SK-N-SH (cell line): Measurements from ENCODE around the gene CRISP2. TPM values are rescaled to one million over a fixed set of nuclear protein-coding genes. Genes with fewer than 3 reads are reported as not detected.

Experiments used
- CTCF ChIA-PET: fragments of 300-600, 350-600 bp; formaldehyde crosslinking; extraction: SDS; loops from one replicate; lab custom pipeline; 2021; lab: Yijun Ruan, JAX
- POLR2A ChIA-PET: fragments of 350-600 bp; sonication (Branson Sonifier 250); formaldehyde crosslinking; extraction: SDS; loops from one replicate; lab custom pipeline; 2020; ENCODE audit warnings: antibody characterized with exemption, inconsistent platforms; lab: Yijun Ruan, JAX
- DNase-seq: peaks from one replicate; pipeline ENCODE4 v3.0.0; 2012
- H2AFZ ChIP-seq: fragments of 200-600 bp; sonication (generic); 2 replicates; pipeline ENCODE4 v1.8.1; 2016; ENCODE audit warnings: antibody characterized with exemption, mild to moderate bottlenecking, low read depth
- H3F3A ChIP-seq: fragments of 200-600 bp; sonication (generic); replicated peaks from 2 replicates; pipeline ENCODE3; 2016; ENCODE audit warnings: antibody characterized with exemption, mild to moderate bottlenecking; ENCODE audit not compliant: insufficient read depth
- H3K27ac ChIP-seq, 2 experiments: fragments of 200-500 bp in 1 of 2; fragments of 200-600 bp in 1 of 2; sonication (Bioruptor generic) in 1 of 2; sonication (generic), shearing (Covaris generic) in 1 of 2; 2 replicates each; pipeline versions ENCODE4 v1.5.1 to v1.6.1; 2014 to 2016; ENCODE audit warnings: low read depth in 2 of 2, inconsistent platforms in 1 of 2, low read length in 1 of 2, mild to moderate bottlenecking in 1 of 2, mixed read lengths in 1 of 2
- H3K27me3 ChIP-seq: fragments of 200-600 bp; sonication (generic), shearing (Covaris generic); 2 replicates; pipeline ENCODE4 v1.6.1; 2016; ENCODE audit warnings: mixed run types; ENCODE audit not compliant: insufficient read depth
- H3K36me3 ChIP-seq, 2 experiments: fragments of 200-500 bp in 1 of 2; fragments of 200-600 bp in 1 of 2; sonication (Bioruptor generic) in 1 of 2; sonication (generic) in 1 of 2; replicated peaks in 1 of 2; 2 replicates each; pipeline versions ENCODE3 to v1.5.1; 2014 to 2016; ENCODE audit warnings: low read length in 1 of 2, mild to moderate bottlenecking in 1 of 2; ENCODE audit not compliant: insufficient read depth in 2 of 2, control insufficient read depth in 1 of 2
- H3K4me1 ChIP-seq, 2 experiments: fragments of 200-500 bp in 1 of 2; fragments of 200-600 bp in 1 of 2; sonication (Bioruptor generic) in 1 of 2; sonication (generic), shearing (Covaris generic) in 1 of 2; 2 replicates each; pipeline versions ENCODE4 v1.5.1 to v1.6.1; 2014 to 2016; ENCODE audit warnings: low read depth in 1 of 2, low read length in 1 of 2, mixed run types in 1 of 2; ENCODE audit not compliant: insufficient read depth in 2 of 2, control insufficient read depth in 1 of 2
- H3K4me2 ChIP-seq: fragments of 200-600 bp; sonication (generic), shearing (Covaris generic); 2 replicates; pipeline ENCODE4 v1.6.1; 2017; ENCODE audit warnings: mixed run types
- H3K4me3 ChIP-seq, 2 experiments: fragments of 200-500 bp in 1 of 2; fragments of 200-600 bp in 1 of 2; sonication (Bioruptor generic) in 1 of 2; sonication (generic), shearing (Covaris generic) in 1 of 2; 2 replicates each; pipeline versions ENCODE4 v1.5.1 to v1.8.1; 2014 to 2016; ENCODE audit warnings: low read depth in 2 of 2, inconsistent platforms in 1 of 2, low read length in 1 of 2, mild to moderate bottlenecking in 1 of 2, mixed read lengths in 1 of 2, moderate library complexity in 1 of 2
- H3K79me2 ChIP-seq: fragments of 200-600 bp; sonication (generic); 2 replicates; pipeline ENCODE4 v1.8.1; 2017; ENCODE audit warnings: mild to moderate bottlenecking; ENCODE audit not compliant: insufficient read depth
- H3K9ac ChIP-seq: fragments of 200-600 bp; sonication (generic); 2 replicates; pipeline ENCODE4 v1.6.1; 2017; ENCODE audit warnings: mixed run types
- H3K9me2 ChIP-seq: fragments of 200-600 bp; sonication (generic); 2 replicates; pipeline ENCODE4 v1.6.1; 2017; ENCODE audit warnings: mixed run types
- H3K9me3 ChIP-seq: fragments of 200-600 bp; sonication (generic); 2 replicates; pipeline ENCODE4 v1.6.1; 2017; ENCODE audit warnings: mixed run types, mild to moderate bottlenecking, moderate library complexity
- H4K20me1 ChIP-seq: fragments of 200-600 bp; sonication (generic); 2 replicates; pipeline ENCODE4 v1.6.1; 2017; ENCODE audit warnings: mild to moderate bottlenecking, mixed run types; ENCODE audit not compliant: insufficient read depth
- CHD2 ChIP-seq: fragments of 150-350 bp; IDR thresholded peaks from 2 replicates; pipeline ENCODE4 v1.6.1; 2018; ENCODE audit warnings: low read length; ENCODE audit not compliant: partially characterized antibody
- CTCF ChIP-seq: fragments of 200-600 bp; sonication (generic); IDR thresholded peaks from 2 replicates; pipeline ENCODE4 v1.6.1; 2017; ENCODE audit warnings: antibody characterized with exemption, mild to moderate bottlenecking, moderate library complexity
- ELF1 ChIP-seq: IDR thresholded peaks from 2 replicates; pipeline ENCODE4 v1.4.0; 2012
- EP300 ChIP-seq, 2 experiments: IDR thresholded peaks; 2 replicates each; pipeline versions ENCODE4 v1.4.0 to v1.6.1; 2012; ENCODE audit warnings: borderline replicate concordance in 1 of 2, low read depth in 1 of 2, low read length in 1 of 2
- EZH2phosphoT487 ChIP-seq: fragments of 200-600 bp; sonication (generic); IDR thresholded peaks from 2 replicates; pipeline ENCODE4 v1.6.1; 2017; ENCODE audit warnings: low read depth, mixed run types, mild to moderate bottlenecking, antibody characterized with exemption, moderate library complexity, borderline replicate concordance
- FOXJ3 ChIP-seq: sonication (generic); formaldehyde crosslinking; IDR thresholded peaks from 2 replicates; pipeline ENCODE4 v1.5.1; 2020; ENCODE audit warnings: mild to moderate bottlenecking, missing genetic modification reagents
- GABPA ChIP-seq: IDR thresholded peaks from 2 replicates; pipeline ENCODE4 v1.4.0; 2012; ENCODE audit warnings: low read depth, mild to moderate bottlenecking
- JUND ChIP-seq: IDR thresholded peaks from 2 replicates; pipeline ENCODE4 v1.4.0; 2012
- MAX ChIP-seq: IDR thresholded peaks from 2 replicates; pipeline ENCODE4 v1.4.0; 2012; ENCODE audit warnings: low read depth
- NFIC ChIP-seq: IDR thresholded peaks from 2 replicates; pipeline ENCODE4 v1.4.0; 2012; ENCODE audit warnings: borderline replicate concordance
- PBX3 ChIP-seq: IDR thresholded peaks from 2 replicates; pipeline ENCODE4; 2012
- POLR2AphosphoS5 ChIP-seq: IDR thresholded peaks from 2 replicates; pipeline ENCODE4 v1.6.1; 2012; ENCODE audit warnings: low read depth, low read length
- RCOR1 ChIP-seq: fragments of 150-350 bp; IDR thresholded peaks from 2 replicates; pipeline ENCODE4 v1.6.1; 2017; ENCODE audit warnings: antibody characterized with exemption, low read length
- SMC3 ChIP-seq: IDR thresholded peaks from 2 replicates; pipeline ENCODE4 v1.6.1; 2012; ENCODE audit warnings: low read depth, low read length, improper control_type of control experiment
- TAF1 ChIP-seq: IDR thresholded peaks from 2 replicates; pipeline ENCODE4 v1.6.1; 2012; ENCODE audit warnings: low read depth, mild to moderate bottlenecking, low read length, moderate library complexity, borderline replicate concordance
- TCF12 ChIP-seq: IDR thresholded peaks from 2 replicates; pipeline ENCODE4 v1.4.0; 2012
- TEAD4 ChIP-seq: IDR thresholded peaks from 2 replicates; pipeline ENCODE4 v1.4.0; 2012; ENCODE audit warnings: mild to moderate bottlenecking, borderline replicate concordance; ENCODE audit not compliant: insufficient read depth
- USF1 ChIP-seq: IDR thresholded peaks from 2 replicates; pipeline ENCODE4 v1.4.0; 2012; ENCODE audit warnings: low read depth, borderline replicate concordance
- YY1 ChIP-seq: IDR thresholded peaks from 2 replicates; pipeline ENCODE4 v1.4.0; 2012; ENCODE audit warnings: low read depth, mild to moderate bottlenecking
- ZBTB33 ChIP-seq: IDR thresholded peaks from 2 replicates; pipeline ENCODE4 v1.4.0; 2012; ENCODE audit warnings: low read depth, borderline replicate concordance
- WGBS: methylation state at CpG from one replicate; pipeline ENCODE4 v1.1.6; 2017; ENCODE audit warnings: low lambda C conversion rate; 5-methylcytosine and 5-hydroxymethylcytosine counted together
- polyA plus RNA-seq, 3 experiments: library from polyadenylated mRNA; depleted of rRNA; stranded (reverse); fragments of >200 nt; gene quantifications; 2 replicates each; pipeline ENCODE4 v1.2.3, GENCODE V29; 2012

Gene CRISP2
- polyA plus RNA-seq, 1 of the 3 experiments (the other 2 are of a cell fraction): not detected

GRCh38 chr6:49692534-49692933 is 20.8 kb downstream of the CRISP2 start (continued):
- no peak for TF ChIP-seq CTCF
- TF ChIP-seq USF1: no peak

- no peaks in the 10 kb centered on the region for H3K9me2 ChIP-seq
- H3K36me3 ChIP-seq: no peaks in the 10 kb centered on the region
- H3F3A ChIP-seq: no peaks in the 10 kb centered on the region
- TF ChIP-seq YY1: no peak
- TF ChIP-seq USF1: no peak
- no peak for TF ChIP-seq PBX3
- TF ChIP-seq MAX: no peak
- no peak for TF ChIP-seq TCF12
- no peak for TF ChIP-seq FOXJ3 (CRISPR knock-in tag)
- TF ChIP-seq ZBTB33: no peak
- TF ChIP-seq ELF1: no peak
- no peak for TF ChIP-seq TAF1
- no peak for TF ChIP-seq EP300 (IDR thresholded peaks at IDR 0.05; ENCODE audit: borderline replicate concordance in 1 of 2, low read depth in 1 of 2, low read length in 1 of 2)
- TF ChIP-seq RCOR1: no peak
- TF ChIP-seq CHD2: no peak
- no peak for TF ChIP-seq SMC3
- no peak for TF ChIP-seq TEAD4
- TF ChIP-seq NFIC: no peak
- TF ChIP-seq EZH2phosphoT487: no peak
- TF ChIP-seq POLR2AphosphoS5: no peak
- no peak for TF ChIP-seq JUND
- no peak for TF ChIP-seq GABPA
- TF ChIP-seq, all 33 proteins: peak for 0
- H4K20me1 ChIP-seq: no peaks in the 10 kb centered on the region
- H3K27ac ChIP-seq: no peak overlapping the region
- no peaks in the 10 kb centered on the region for H3K4me1 ChIP-seq
- DNase-seq: no peak
- H3K79me2 ChIP-seq: no peaks in the 10 kb centered on the region
- WGBS: 3% methylated on average over 4 of the region's 4 CpGs
- ChIA-PET CTCF (no interaction called here), POLR2A (no interaction called here)
- H2AFZ ChIP-seq: no peak overlapping the region
- no peaks in the 10 kb centered on the region for H3K27me3 ChIP-seq
- no peak overlapping the region for H3K4me3 ChIP-seq
- H3K9me3 ChIP-seq: no peaks in the 10 kb centered on the region
- H3K4me2 ChIP-seq: no peak overlapping the region
- no peak overlapping the region for H3K9ac ChIP-seq
Observed at GRCh38 chr6:49676671-49677281, 36.6 kb downstream of the CRISP2 start.
